GM21576 (cell line): ENCODE measurements around the gene ZNF575.
A peak's percentile ranks its signal among the peaks of the same experiment; 100 is the strongest.
"Not testable (repeated sequence)": the region's sequence is repeated elsewhere in the genome, so short reads cannot be mapped to it uniquely, and the experiment has no call there.

Experiments
- ATAC-seq: cut with Tn5 transposase; IDR thresholded peaks from one replicate; pipeline ENCODE4 v1.9.1; 2021; ENCODE audit warnings: mild to moderate bottlenecking, moderate library complexity; ENCODE audit not compliant: unreplicated experiment

Gene ZNF575

GRCh38 chr19:43540381-43540780 lies 7.4 kb downstream of the ZNF575 start:
- ATAC-seq: no peak

DNA sequence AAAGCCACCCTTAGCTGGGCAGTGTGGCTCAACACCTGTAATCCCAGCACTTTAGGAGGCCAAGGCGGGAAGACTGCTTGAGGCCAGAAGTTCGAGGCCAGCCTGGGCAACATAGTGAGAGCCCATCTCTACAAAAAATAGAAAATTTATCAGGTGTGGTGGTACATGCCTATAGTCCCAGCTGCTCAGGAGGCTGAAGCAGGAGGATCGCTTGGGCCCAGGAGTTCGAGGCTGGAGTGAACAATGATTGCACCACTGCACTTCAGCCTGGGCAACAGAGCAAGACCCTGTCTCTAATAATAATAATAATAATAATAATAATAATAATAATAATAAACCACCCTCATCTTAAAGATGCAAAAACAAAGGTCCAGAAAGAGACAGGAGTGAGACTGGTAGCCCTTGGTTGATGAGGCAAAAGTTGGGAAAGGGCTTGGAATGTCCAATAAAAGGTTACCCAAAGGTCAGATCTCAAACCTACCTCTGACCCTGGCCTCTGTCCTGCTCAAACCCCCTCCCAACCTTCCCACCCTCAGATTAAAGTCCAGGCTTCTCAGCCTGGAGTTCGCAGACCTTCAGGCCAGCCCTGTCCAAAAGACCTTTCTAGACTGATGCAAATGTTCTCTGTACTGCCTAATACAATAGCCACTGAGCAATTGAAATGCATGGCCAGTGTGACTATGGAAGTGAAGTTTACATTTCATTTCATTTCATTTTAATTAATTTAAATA lies 9.1 kb downstream of the ZNF575 start:
- ATAC-seq: no peak

DNA sequence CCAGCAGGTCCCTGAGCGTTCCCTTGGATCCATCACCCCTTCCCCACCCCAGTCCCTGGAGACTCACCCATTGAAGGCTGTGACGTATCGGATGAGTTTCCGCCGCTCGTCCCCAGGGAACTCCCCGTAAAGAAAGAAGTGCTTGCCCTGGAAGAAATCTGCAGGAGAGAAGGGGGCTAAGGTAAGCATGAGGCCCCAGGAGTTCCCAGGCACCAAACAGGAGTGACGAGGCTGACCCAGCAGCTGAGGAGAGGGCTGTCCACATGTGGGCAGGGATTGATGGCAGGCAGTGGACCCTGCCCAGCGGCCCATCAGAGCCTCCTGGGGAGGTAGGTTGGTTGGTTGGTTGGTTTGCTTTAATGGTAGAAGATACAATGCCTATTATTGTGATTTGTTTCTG lies 11.1 kb downstream of the ZNF575 start:
- no peak for ATAC-seq

GRCh38 chr19:43545276-43545675 lies 12.3 kb downstream of the ZNF575 start:
- ATAC-seq: no peak

GRCh38 chr19:43545981-43546380 lies 13.0 kb downstream of the ZNF575 start:
- no peak for ATAC-seq

DNA sequence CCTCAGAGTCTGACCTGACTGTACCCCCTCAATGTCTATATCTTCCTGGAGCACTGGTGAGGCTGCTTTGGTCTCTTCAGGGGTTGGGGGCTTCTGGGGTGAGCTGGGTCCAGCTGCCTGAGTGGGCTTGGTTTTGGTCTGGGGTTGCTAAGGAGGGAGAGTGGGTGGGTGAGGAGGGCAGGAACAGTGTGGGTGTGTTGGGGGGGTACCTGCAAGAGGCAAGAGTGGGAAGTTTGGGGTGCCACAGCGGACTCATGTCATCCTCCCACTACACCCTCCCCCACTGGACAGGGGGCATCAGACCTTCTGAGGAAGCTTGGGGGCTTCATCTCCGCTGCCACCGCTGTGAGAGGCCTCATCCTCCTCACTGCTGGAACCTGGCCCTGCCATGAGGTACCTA lies 13.6 kb downstream of the ZNF575 start:
- no peak for ATAC-seq

DNA sequence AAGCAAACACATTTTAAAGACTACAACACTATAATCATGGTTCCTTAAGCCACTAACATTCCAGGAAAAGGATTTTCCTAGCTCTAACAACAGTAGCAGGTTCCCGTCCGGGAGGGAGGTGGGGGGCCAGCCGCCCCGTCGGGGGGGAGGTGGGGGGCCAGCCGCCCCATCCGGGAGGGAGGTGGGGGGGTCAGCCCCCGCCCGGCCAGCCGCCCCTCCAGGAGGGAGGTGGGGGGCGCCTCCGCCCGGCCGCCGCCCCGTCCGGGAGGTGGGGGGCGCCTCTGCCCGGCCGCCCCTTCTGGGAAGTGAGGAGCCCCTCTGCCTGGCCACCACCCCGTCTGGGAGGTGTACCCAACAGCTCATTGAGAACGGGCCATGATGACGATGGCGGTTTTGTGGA lies 14.9 kb downstream of the ZNF575 start:
- not testable (repeated sequence) for ATAC-seq

DNA sequence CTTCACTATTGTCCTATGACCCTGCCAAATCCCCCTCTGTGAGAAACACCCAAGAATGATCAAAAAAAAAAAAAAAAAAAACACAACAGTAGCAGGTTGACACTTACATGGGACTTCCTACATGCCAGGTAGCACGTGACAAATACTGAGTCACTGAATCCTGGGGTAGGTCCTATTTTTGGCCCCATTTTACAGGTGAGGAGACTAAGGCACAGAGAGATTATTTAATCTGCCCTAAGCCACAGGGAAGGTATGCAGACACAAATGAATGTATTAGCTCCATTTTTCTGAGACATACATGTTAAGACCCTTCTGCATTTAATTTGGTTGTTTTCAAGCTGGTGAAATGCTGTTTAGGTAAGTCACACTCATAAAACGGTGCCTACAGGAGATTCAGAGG lies 15.7 kb downstream of the ZNF575 start:
- ATAC-seq: no peak

DNA sequence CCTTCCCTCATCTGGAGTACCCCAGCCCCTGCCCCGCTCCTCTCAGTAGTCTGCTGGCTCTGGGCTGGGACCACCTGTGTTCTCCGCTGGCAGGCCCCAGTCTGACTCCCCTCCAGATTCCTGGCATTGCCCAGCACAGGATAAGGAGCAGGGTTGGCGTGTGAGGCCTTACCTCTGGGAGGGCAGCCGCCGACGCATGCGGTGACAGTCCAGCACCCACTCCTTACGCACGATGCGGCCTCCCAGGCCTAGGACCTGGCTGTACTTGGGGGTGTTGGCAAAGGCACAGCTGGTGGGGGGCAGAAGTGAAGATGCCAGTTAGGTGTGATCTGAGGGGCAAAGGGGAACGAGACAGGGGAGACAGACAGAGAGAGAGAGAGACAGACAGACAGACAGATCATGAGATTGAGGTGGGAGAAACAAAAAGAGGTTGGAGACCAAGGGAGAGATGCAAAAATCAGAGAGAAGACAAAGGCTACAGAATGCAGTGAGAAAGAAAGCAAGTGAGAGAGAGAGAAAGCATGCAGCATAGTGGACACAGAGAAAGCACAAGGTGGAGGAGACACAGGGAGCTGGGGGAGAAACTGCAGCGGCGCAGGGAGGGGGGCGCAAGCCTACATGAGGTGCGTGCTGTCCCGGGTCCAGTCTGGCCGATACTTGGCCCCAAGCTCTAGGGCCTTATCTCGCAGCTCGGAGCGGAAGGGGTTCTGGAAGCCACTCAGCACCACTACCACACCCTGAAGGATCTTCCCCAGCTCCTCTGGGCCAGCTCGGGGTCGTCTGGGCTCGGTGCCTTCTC lies 18.6 kb downstream of the ZNF575 start:
- ATAC-seq: no peak

- ATAC-seq: no peak
These were observed 19.1 kb downstream of the ZNF575 start for GRCh38 chr19:43552198-43552450.

- no peak for ATAC-seq
These were observed 19.6 kb downstream of the ZNF575 start for GRCh38 chr19:43552616-43553015.

GRCh38 chr19:43553656-43554055 lies 20.7 kb downstream of the ZNF575 start:
- ATAC-seq: no peak

- no peak for ATAC-seq
These were observed 21.4 kb downstream of the ZNF575 start for GRCh38 chr19:43554317-43554895.

DNA sequence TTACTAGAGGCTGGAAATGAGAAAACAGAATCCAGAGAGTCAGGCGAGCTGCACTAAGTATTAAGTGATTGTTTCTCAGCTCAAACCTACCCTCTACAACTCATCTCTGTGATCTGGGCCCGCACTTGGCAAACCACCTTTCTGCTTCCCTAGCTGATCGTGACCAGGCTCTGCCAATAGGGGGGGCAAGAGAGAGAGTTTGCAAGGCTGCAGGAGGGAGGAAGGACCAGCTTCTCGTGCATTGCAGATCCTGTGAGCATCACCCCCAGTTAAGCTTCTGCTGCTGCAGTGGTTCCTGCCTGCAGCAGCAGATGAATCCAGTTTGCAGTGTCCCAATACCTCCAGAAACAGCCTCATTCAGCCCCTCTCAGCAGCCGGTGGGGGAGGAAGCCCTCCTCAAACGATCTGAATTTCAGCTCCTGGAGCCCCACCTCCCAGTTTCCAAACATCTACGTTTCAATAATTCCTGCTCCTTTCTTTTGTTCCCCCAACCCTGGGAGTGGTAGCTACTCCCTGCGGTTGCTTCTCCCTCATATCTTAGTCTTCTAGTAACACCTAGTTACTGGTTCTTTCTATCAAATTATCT lies 22.3 kb downstream of the ZNF575 start:
- no peak for ATAC-seq

DNA sequence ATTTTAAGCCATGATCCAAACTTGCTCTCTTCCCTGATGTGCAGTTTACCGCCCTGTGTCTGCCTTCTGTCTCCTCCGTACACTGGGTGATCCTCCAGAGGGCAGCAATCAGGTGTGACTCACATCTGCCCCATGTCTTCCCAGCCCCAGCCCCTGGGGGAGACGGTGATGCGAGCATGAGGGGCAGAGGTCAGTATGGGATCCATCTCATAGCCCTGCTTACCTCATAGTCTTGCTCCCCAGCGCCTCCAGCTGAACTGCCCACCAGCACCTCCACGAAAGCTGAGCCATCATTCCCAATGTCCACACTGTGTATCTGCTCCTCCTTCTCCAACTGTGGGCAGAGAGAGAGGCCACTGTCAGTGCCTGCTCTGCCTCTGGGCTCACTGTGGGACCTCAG lies 27.7 kb downstream of the ZNF575 start:
- ATAC-seq: no peak

- no peak for ATAC-seq
These were observed 28.4 kb downstream of the ZNF575 start for GRCh38 chr19:43561139-43561970.

- no peak for ATAC-seq
These were observed 29.3 kb downstream of the ZNF575 start for GRCh38 chr19:43562226-43562697.

DNA sequence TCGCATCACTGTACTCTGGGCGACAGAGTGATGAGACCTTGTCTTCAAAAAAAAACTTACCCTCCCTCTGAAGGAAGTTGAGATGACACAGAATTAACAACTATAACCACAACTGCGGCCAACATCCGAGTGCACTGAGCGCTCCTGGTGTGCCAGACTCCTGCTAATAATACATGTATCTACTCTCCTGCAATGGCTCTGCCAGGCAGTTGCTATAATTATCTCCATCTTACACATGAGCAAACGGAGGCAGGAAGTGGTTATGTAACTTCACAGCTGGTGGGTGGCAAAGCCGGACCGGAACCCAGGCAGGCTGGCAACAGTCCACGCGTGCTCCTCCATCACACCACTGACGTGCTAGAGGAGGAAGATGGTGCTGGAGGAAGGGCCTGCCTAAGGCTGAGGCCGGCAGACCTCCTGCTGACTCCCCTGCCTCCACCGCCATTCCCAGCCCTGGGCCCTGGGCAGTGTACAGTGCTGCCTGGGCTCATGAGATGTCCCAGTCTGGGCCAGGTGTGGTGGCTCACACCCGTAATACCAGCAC lies 29.8 kb downstream of the ZNF575 start:
- peak; percentile 61 for ATAC-seq

DNA sequence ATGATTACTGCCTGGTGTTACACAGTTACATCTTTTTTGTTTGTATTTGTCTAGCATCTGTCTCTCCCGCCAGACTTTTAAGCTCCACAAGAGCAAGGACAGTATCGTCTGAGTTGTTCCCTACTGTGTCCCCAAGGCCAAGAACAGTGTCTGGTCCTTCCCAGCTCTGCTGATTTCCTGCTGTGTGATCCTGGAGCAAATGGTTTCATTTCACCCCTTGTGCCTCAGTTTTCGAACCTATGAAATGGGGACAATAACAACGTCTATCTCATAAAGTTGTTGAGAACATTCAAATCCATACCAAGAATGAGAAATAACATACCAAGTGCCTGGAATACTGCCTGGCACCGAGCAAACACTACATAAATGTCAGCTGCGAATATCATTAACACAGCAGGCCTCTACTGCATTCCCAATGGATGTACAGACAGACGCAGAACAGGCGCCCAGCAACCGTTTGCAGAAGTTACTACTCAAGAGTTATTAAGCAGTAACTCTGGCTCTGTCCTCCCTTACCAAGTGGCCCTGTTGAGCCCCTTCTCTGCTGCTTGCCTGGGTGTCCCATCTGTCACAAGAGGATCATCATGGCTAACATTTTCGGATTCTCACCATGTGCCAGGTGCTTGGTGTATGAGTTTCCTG lies 30.9 kb downstream of the ZNF575 start:
- ATAC-seq: no peak

GRCh38 chr19:43564800-43565199 lies 31.8 kb downstream of the ZNF575 start:
- ATAC-seq: no peak
